ENCODE measurements around the gene FAT3. TPM values are rescaled to one million over a fixed set of nuclear protein-coding genes. Genes with fewer than 3 reads are reported as not detected.

Gene FAT3
- total RNA-seq, 1 experiment from 2014 or later, result 3.4 TPM

DNA sequence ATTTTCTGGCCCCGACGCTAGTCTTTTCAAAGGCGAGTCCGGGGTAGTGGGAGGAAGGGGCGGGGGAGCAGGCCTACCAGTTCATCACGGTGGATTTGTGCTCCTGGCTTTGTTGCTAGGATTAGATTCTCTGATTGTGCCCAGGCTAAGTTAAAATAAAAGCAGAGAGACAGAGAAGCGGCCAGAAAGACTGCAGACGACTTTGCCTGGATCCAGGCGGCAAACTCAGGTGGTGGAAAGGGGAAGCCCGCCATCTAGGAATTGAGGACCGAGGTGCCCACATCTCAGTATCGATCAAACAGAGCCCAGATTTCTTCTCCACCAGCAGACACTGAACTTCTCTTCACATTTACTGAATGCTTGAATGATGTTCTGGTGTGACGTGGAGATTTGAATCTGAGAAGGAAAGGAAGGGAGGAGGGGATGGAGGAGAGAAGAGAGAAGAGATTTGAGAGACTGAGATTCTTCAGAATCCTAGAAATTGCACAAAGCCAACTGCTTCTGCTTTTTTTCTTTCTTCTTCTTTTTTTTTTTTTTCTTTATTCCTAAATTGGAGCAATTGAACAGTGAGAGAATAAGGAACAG, 2.7 kb downstream of the FAT3 start:
- ChIA-PET CTCF (no interaction called here), POLR2A (ENCODE audit: unreplicated experiment) (no interaction called here)
- no TSS peak for BruUV-seq (replicated peaks)
- Histone ChIP-seq H2AFZ (no peak overlapping the region), H3K27ac (no peak overlapping the region), H3K27me3 (ENCODE audit: insufficient read depth, low read depth) (peaks cover 46% of the 10 kb centered on the region), H3K4me2 (0 out of 2 replicates have a peak overlapping the region, but pooled peaks have one; percentile 92), H3K9me3 (ENCODE audit: insufficient read depth, low read depth) (no peaks in the 10 kb centered on the region), H4K20me1 (ENCODE audit: insufficient read depth) (no peaks in the 10 kb centered on the region), H3K9me2 (ENCODE audit: insufficient read depth) (no peaks in the 10 kb centered on the region), H3K4me3 (no peak overlapping the region), H3K4me1 (replicated peaks; ENCODE audit: insufficient read depth) (peaks cover 5% of the 10 kb centered on the region), H3K36me3 (ENCODE audit: low read depth) (no peaks in the 10 kb centered on the region), H3K79me2 (ENCODE audit: low read depth) (no peaks in the 10 kb centered on the region), H3F3A (ENCODE audit: insufficient read depth, low read depth) (no peaks in the 10 kb centered on the region)
- intact Hi-C loops (cut with micrococcal nuclease; ENCODE audit: unreplicated experiment), result loop anchor here (5.0 to 10.0 kb wide), 3 partner anchors 155 to 657 kb away; no protein-coding TSS in a partner anchor
- DNase-seq, result no peak
- TF ChIP-seq EZH2 (IDR thresholded peaks at IDR 0.05; ENCODE audit: low read depth), result no peak
- TF ChIP-seq, protein P1, sequence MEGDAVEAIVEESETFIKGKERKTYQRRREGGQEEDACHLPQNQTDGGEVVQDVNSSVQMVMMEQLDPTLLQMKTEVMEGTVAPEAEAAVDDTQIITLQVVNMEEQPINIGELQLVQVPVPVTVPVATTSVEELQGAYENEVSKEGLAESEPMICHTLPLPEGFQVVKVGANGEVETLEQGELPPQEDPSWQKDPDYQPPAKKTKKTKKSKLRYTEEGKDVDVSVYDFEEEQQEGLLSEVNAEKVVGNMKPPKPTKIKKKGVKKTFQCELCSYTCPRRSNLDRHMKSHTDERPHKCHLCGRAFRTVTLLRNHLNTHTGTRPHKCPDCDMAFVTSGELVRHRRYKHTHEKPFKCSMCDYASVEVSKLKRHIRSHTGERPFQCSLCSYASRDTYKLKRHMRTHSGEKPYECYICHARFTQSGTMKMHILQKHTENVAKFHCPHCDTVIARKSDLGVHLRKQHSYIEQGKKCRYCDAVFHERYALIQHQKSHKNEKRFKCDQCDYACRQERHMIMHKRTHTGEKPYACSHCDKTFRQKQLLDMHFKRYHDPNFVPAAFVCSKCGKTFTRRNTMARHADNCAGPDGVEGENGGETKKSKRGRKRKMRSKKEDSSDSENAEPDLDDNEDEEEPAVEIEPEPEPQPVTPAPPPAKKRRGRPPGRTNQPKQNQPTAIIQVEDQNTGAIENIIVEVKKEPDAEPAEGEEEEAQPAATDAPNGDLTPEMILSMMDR (conservative IDR thresholded peaks at IDR 0.05), result no peak

DNA sequence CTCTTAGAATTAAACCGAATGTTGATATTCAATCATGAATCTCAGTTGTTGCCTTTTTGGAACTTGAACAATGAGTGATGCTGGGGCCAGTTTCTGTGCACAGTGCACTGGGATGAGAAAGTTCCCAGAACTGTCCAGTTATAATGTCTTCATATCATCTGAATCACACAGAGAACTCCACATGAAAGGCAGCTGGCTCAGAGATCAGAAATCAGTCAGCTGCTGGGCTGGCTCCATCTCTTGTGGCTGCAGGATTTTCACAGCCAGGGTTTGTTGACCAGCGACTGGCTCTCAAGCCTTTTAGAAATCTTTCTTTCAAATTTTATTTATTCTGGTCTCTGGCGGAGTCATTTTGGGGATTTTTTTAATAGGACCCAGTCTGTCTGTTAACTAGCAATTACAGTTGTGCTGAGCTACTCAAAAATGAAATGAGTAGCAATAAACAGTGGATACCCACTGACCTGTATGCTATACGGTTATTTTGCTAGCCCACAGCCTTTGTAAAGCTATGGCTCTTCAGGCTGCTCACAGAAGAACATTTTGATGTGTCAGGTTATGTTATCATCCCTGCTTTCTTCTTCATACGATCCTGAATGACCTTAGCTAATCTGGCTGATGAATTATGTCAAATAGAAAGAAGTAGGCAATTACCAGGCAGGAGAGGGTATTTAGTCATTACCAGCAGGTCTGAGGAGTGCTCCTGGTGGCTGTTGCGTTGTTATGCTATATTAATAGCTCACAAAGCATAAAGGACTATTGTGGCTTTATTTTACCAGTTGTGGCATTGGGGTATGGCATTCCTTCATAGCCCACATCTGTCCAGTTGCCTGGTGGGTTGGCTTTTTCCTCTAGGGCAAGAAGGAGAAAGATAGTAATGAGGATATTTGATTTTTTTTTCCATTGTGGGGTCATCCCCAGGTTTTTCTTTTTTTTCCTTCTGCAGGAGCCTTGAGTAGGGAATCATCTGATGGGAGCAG, 3.6 kb downstream of the FAT3 start:
- no peak overlapping the region for H3K4me3 ChIP-seq
- H3K27ac ChIP-seq, result no peak overlapping the region
- no peak overlapping the region for H3K4me2 ChIP-seq
- H3K36me3 ChIP-seq (ENCODE audit: low read depth), result no peaks in the 10 kb centered on the region
- no peaks in the 10 kb centered on the region for H3K79me2 ChIP-seq (ENCODE audit: low read depth)
- H3K9me2 ChIP-seq (ENCODE audit: insufficient read depth), result no peaks in the 10 kb centered on the region
- ChIA-PET CTCF (no interaction called here), POLR2A (ENCODE audit: unreplicated experiment) (no interaction called here)
- DNase-seq, result no peak
- TF ChIP-seq EZH2 (IDR thresholded peaks at IDR 0.05; ENCODE audit: low read depth), result no peak
- TF ChIP-seq, protein P1 (conservative IDR thresholded peaks at IDR 0.05), result no peak
- intact Hi-C loops (cut with micrococcal nuclease; ENCODE audit: unreplicated experiment), result loop anchor here (5.0 to 10.0 kb wide), 3 partner anchors 154 to 657 kb away; no protein-coding TSS in a partner anchor
- H3K9me3 ChIP-seq (ENCODE audit: insufficient read depth, low read depth), result no peaks in the 10 kb centered on the region
- H4K20me1 ChIP-seq (ENCODE audit: insufficient read depth), result no peaks in the 10 kb centered on the region
- BruUV-seq (replicated peaks), result no TSS peak
- peaks cover 5% of the 10 kb centered on the region for H3K4me1 ChIP-seq (replicated peaks; ENCODE audit: insufficient read depth)
- H3K27me3 ChIP-seq (ENCODE audit: insufficient read depth, low read depth), result peaks cover 44% of the 10 kb centered on the region
- no peak overlapping the region for H2AFZ ChIP-seq
- H3F3A ChIP-seq (ENCODE audit: insufficient read depth, low read depth), result no peaks in the 10 kb centered on the region

DNA sequence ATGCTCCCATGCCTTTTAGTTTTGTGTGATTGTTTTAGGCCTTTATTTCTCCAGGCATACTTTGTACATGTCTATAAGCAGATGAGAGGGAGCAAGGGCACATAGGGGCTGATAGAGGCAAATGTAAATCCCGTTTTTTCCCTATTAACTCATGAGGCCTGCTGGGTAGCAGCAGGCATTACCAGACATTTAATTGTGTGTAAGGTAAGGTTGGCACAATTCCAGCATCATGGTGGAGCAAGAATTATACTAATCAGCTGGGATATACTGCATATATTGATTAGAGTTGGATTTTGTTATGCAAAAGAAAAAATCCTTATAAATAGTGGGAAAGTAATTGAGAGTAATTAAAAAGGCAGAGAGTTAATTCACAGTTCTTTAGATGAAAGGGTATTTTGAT, 12.2 kb downstream of the FAT3 start:
- Histone ChIP-seq H3K9me2 (ENCODE audit: insufficient read depth) (no peaks in the 10 kb centered on the region), H3K4me3 (no peak overlapping the region), H3K36me3 (ENCODE audit: low read depth) (no peaks in the 10 kb centered on the region), H3F3A (ENCODE audit: insufficient read depth, low read depth) (no peaks in the 10 kb centered on the region), H3K9me3 (ENCODE audit: insufficient read depth, low read depth) (no peaks in the 10 kb centered on the region), H3K4me1 (replicated peaks; ENCODE audit: insufficient read depth) (no peaks in the 10 kb centered on the region), H4K20me1 (ENCODE audit: insufficient read depth) (no peaks in the 10 kb centered on the region), H3K27me3 (ENCODE audit: insufficient read depth, low read depth) (no peaks in the 10 kb centered on the region), H3K79me2 (ENCODE audit: low read depth) (no peaks in the 10 kb centered on the region), H2AFZ (no peak overlapping the region), H3K4me2 (no peak overlapping the region), H3K27ac (no peak overlapping the region)
- intact Hi-C loops (cut with micrococcal nuclease; ENCODE audit: unreplicated experiment), result no loop called here
- TF ChIP-seq, protein P1 (conservative IDR thresholded peaks at IDR 0.05), result no peak
- no peak for TF ChIP-seq EZH2 (IDR thresholded peaks at IDR 0.05; ENCODE audit: low read depth)
- ChIA-PET POLR2A (ENCODE audit: unreplicated experiment) (no interaction called here), CTCF (no interaction called here)
- DNase-seq, result no peak
- no TSS peak for BruUV-seq (replicated peaks)

All from PC-9 (cell line).